CD4-positive, alpha-beta T cell (primary cell): Measurements from ENCODE around the gene ADAMTS12. TPM values are rescaled to one million over a fixed set of nuclear protein-coding genes. Genes with fewer than 3 reads are reported as not detected.

Experiments used
- ATAC-seq: fragments of 200-7000 bp; cut with Tn5 transposase; one replicate; pipeline ENCODE4 v1.10.0; 2022; ENCODE audit warnings: mild to moderate bottlenecking; ENCODE audit not compliant: poor library complexity
- CTCF ChIA-PET: fragments of 350-600 bp; sonication (Branson Sonifier 250); formaldehyde crosslinking; loops from one replicate; lab custom pipeline; 2021; ENCODE audit warnings: antibody characterized with exemption, inconsistent platforms; lab: Charles Lee
- POLR2A ChIA-PET: fragments of 350-600 bp; sonication (Branson Sonifier 250); formaldehyde crosslinking; loops from one replicate; lab custom pipeline; 2021; ENCODE audit warnings: antibody characterized with exemption, inconsistent platforms; lab: Charles Lee
- DNase-seq, 14 experiments: peaks; one replicate each; pipeline ENCODE4 v3.0.0-alpha.2; 2013 to 2020; ENCODE audit warnings: mixed read lengths in 2 of 14
- H3K27ac ChIP-seq, 2 donors: one replicate each; pipeline versions ENCODE4 v1.5.1 to v1.7.0; 2013; ENCODE audit warnings: low read length in 2 of 2, low read depth in 1 of 2, mild to moderate bottlenecking in 1 of 2
- H3K27me3 ChIP-seq, 2 experiments: 1 replicate in 1 of 2; 2 replicates in 1 of 2; pipeline versions ENCODE4 v1.6.1 to v1.7.0; 2013; ENCODE audit warnings: low read length in 2 of 2, control low read depth in 1 of 2, mild to moderate bottlenecking in 1 of 2, moderate library complexity in 1 of 2; ENCODE audit not compliant: insufficient read depth in 2 of 2, control insufficient read depth in 1 of 2
- H3K36me3 ChIP-seq: one replicate; pipeline ENCODE4 v1.6.1; 2013; ENCODE audit warnings: low read length, control low read depth; ENCODE audit not compliant: insufficient read depth
- H3K4me1 ChIP-seq: one replicate; pipeline ENCODE4 v1.6.1; 2013; ENCODE audit warnings: low read length, control low read depth; ENCODE audit not compliant: insufficient read depth
- H3K4me3 ChIP-seq: one replicate; pipeline ENCODE4 v1.5.1; 2013; ENCODE audit warnings: mild to moderate bottlenecking, low read length, moderate library complexity
- H3K9me3 ChIP-seq, 2 experiments: 1 replicate in 1 of 2; 2 replicates in 1 of 2; pipeline versions ENCODE4 v1.6.1 to v1.7.0; 2013; ENCODE audit warnings: low read length in 2 of 2, mild to moderate bottlenecking in 2 of 2, control low read depth in 1 of 2, moderate library complexity in 1 of 2; ENCODE audit not compliant: control insufficient read depth in 1 of 2, insufficient read depth in 1 of 2
- H3K27ac Mint-ChIP-seq: one replicate; pipeline ENCODE4 v1.8.0; 2020; ENCODE audit warnings: mixed read lengths
- H3K27me3 Mint-ChIP-seq: one replicate; pipeline ENCODE4 v1.8.0; 2021; ENCODE audit warnings: mixed read lengths
- H3K36me3 Mint-ChIP-seq: one replicate; pipeline ENCODE4 v1.8.0; 2021; ENCODE audit warnings: low read depth, mixed read lengths
- H3K4me1 Mint-ChIP-seq: one replicate; pipeline ENCODE4 v1.8.0; 2021; ENCODE audit warnings: low read depth, mixed read lengths
- H3K4me3 Mint-ChIP-seq: one replicate; pipeline ENCODE4 v1.8.0; 2020; ENCODE audit warnings: mild to moderate bottlenecking, mixed read lengths
- H3K9me3 Mint-ChIP-seq: one replicate; pipeline ENCODE4 v1.8.0; 2020; ENCODE audit warnings: mixed read lengths
- intact Hi-C, 2 experiments: fragments of 100-400 bp; cut with DNase I in 1 of 2; cut with micrococcal nuclease in 1 of 2; formaldehyde crosslinking; loops; one replicate each; pipeline versions ENCODE4 v1.15.1 to v1.9.0; 2023 to 2025; cut with DNase I, micrococcal nuclease
- total RNA-seq, 174 experiments: library from RNA in 2 of 174; stranded (reverse) in 2 of 174; gene quantifications; one replicate each; pipeline ENCODE4 v1.2.3 and lab custom pipeline; 2021 to 2026
- TF ChIP-seq, protein P1 (sequence below): fragments of 200-600 bp; IDR thresholded peaks from one replicate; pipeline ENCODE4 v1.8.0; 2022; ENCODE audit warnings: antibody characterized with exemption, mild to moderate bottlenecking

The ADAMTS12 gene
- total RNA-seq, 2 experiments from 2014 or later: 0.06 TPM; not detected in 1

DNA sequence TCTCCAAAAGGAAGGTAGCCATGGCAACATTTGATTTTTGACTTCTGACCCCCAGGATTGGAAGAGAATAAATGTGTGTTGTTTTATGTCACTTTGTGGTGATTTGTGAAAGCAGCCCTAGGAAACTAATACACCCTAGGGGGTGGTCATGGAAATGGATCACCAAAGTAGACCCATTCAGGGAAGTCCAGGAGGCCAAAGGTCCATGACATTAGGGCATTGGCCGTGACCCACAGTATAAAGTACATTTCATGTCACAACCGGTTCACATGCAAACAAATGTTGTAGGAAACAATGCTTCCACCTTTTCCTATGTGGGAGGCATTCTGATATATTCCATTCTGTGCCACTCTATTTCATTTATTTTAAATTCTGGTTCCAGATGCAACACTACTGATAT, 128.4 kb downstream of the ADAMTS12 start:
- ATAC-seq: no peak
- Mint-ChIP-seq H3K27me3 (peaks cover 4% of the 10 kb centered on the region), H3K4me3 (no peak overlapping the region), H3K27ac (no peak overlapping the region), H3K36me3 (no peaks in the 10 kb centered on the region), H3K9me3 (no peaks in the 10 kb centered on the region), H3K4me1 (no peaks in the 10 kb centered on the region)
- Histone ChIP-seq H3K4me3 (no peak overlapping the region), H3K27me3 (no peaks in the 10 kb centered on the region), H3K9me3 (no peaks in the 10 kb centered on the region), H3K27ac (no peak overlapping the region), H3K4me1 (no peaks in the 10 kb centered on the region), H3K36me3 (no peaks in the 10 kb centered on the region)
- TF ChIP-seq, protein P1, sequence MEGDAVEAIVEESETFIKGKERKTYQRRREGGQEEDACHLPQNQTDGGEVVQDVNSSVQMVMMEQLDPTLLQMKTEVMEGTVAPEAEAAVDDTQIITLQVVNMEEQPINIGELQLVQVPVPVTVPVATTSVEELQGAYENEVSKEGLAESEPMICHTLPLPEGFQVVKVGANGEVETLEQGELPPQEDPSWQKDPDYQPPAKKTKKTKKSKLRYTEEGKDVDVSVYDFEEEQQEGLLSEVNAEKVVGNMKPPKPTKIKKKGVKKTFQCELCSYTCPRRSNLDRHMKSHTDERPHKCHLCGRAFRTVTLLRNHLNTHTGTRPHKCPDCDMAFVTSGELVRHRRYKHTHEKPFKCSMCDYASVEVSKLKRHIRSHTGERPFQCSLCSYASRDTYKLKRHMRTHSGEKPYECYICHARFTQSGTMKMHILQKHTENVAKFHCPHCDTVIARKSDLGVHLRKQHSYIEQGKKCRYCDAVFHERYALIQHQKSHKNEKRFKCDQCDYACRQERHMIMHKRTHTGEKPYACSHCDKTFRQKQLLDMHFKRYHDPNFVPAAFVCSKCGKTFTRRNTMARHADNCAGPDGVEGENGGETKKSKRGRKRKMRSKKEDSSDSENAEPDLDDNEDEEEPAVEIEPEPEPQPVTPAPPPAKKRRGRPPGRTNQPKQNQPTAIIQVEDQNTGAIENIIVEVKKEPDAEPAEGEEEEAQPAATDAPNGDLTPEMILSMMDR: no peak
- ChIA-PET POLR2A (no interaction called here), CTCF (no interaction called here)
- intact Hi-C loops: no loop called here
- no peak for DNase-seq

DNA sequence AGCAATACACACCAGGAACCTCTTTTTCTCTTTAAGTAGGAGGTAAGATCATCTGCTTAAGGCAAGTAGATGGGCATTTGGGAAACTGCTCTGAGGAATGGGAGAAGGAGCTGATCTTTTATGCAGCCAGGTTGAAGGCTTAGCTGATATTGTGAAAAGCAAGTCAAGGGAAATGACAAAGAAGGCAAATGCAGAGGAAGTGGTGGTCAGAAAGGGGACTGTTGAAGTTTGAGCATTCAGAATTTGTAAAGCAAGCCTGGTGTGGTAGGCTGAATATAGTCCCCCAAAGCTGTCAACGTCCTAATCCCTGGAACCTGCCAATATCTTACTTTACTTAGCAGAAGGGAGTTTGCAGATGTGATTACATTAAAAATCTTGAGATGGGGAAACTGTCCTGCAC, 128.9 kb downstream of the ADAMTS12 start:
- no peaks in the 10 kb centered on the region for H3K36me3 ChIP-seq
- H3K27me3 ChIP-seq: no peaks in the 10 kb centered on the region
- no peak overlapping the region for H3K27ac ChIP-seq
- no peak overlapping the region for H3K4me3 ChIP-seq
- H3K9me3 ChIP-seq: no peaks in the 10 kb centered on the region
- no peak for ATAC-seq
- intact Hi-C loops: no loop called here
- ChIA-PET CTCF (no interaction called here), POLR2A (no interaction called here)
- DNase-seq: no peak
- Mint-ChIP-seq H3K27me3 (peaks cover 4% of the 10 kb centered on the region), H3K4me3 (no peak overlapping the region), H3K9me3 (no peaks in the 10 kb centered on the region), H3K36me3 (no peaks in the 10 kb centered on the region), H3K27ac (no peak overlapping the region), H3K4me1 (no peaks in the 10 kb centered on the region)
- no peaks in the 10 kb centered on the region for H3K4me1 ChIP-seq
- TF ChIP-seq, protein P1: no peak

DNA sequence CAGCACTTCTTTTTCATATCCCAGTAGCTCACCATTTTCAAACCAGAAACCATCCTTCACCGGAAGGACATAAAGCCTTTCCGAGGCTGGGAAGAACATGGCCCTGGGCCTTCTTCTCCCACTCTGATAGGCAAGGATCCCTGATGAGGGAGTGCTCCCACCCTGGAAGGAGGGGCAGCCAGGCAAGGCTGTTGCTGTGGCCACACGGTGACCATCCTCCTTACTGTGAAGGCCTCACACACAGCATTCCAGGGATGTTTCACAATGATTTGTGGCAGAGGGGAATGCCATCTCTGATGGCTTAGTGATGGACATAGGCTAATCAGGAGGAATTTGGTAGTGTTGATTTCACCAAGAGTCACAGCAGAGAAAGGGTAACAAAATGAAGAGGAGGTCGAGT, 130.7 kb downstream of the ADAMTS12 start:
- ChIA-PET CTCF (no interaction called here), POLR2A (no interaction called here)
- DNase-seq: no peak
- no peaks in the 10 kb centered on the region for H3K36me3 ChIP-seq
- no peak for ATAC-seq
- no peak overlapping the region for H3K27ac Mint-ChIP-seq
- H3K4me3 ChIP-seq: no peak overlapping the region
- no peak overlapping the region for H3K27ac ChIP-seq
- no peaks in the 10 kb centered on the region for H3K9me3 Mint-ChIP-seq
- H3K9me3 ChIP-seq: no peaks in the 10 kb centered on the region
- intact Hi-C loops: no loop called here
- no peak overlapping the region for H3K4me3 Mint-ChIP-seq
- no peaks in the 10 kb centered on the region for H3K4me1 ChIP-seq
- H3K27me3 Mint-ChIP-seq: peaks cover 4% of the 10 kb centered on the region
- H3K27me3 ChIP-seq: no peaks in the 10 kb centered on the region
- H3K36me3 Mint-ChIP-seq: no peaks in the 10 kb centered on the region
- no peaks in the 10 kb centered on the region for H3K4me1 Mint-ChIP-seq
- TF ChIP-seq, protein P1: no peak
